NCI-H2171 (cell line): ENCODE results near the gene IFIT1B.
"Not testable (repeated sequence)": the region's sequence is repeated elsewhere in the genome, so short reads cannot be mapped to it uniquely, and the experiment has no call there.

Source experiments
- DNase-seq: peaks from one replicate; lab custom pipeline; 2025; lab: John Stamatoyannopoulos, UW

The IFIT1B gene

GRCh38 chr10:89348975-89349374 is 28.9 kb upstream of the IFIT1B start:
- no peak for DNase-seq

DNA sequence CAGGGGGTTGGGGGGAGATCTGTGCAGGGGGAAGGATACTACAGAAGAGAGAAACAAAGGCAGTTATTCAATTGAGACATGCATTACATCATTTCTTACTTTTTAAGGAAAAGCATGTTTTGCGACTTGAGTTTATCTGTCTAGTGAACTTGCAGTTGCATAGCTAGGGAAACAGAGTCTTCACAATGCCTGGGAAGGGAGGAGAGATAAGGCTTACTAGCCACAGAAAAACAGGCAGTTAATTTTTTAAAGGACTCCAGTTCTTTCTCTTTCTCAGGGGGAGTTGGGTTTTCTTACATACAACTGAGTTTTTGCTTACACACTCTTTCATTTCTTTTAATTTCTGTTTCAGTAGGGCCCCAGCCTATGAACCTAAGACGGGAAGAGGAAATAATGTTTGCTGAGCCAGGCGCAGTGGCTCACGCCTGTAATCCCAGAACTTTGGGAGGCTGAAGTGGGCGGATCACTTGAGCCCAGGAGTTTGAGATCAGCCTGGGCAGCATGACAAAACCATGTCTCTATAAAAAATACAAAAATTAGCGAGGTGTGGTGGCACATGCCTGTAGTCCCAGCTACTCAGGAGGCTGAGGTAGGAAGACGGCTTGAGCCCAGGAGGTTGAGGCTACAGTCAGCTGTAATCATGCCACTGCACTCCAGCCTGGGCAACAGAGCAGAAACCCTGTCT is 27.1 kb upstream of the IFIT1B start:
- not testable (repeated sequence) for DNase-seq

DNA sequence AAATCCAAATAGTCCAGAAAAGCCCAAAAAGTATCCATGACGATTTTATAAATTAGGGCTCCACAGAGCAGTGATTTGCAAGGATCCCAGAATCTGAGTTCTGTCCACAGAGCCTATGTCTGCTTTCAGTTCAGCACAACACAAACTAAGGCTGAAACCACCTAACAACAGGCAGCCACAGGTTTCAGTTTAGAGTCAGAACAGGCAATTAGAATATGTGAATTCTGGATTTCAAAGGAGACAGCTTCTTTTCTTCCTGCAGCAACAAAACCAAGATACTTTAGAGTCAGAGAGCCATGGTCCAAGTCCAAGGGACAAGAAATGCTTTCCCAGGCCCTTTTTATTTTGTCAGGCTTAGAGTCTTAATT is 26.5 kb upstream of the IFIT1B start:
- DNase-seq: no peak

DNA sequence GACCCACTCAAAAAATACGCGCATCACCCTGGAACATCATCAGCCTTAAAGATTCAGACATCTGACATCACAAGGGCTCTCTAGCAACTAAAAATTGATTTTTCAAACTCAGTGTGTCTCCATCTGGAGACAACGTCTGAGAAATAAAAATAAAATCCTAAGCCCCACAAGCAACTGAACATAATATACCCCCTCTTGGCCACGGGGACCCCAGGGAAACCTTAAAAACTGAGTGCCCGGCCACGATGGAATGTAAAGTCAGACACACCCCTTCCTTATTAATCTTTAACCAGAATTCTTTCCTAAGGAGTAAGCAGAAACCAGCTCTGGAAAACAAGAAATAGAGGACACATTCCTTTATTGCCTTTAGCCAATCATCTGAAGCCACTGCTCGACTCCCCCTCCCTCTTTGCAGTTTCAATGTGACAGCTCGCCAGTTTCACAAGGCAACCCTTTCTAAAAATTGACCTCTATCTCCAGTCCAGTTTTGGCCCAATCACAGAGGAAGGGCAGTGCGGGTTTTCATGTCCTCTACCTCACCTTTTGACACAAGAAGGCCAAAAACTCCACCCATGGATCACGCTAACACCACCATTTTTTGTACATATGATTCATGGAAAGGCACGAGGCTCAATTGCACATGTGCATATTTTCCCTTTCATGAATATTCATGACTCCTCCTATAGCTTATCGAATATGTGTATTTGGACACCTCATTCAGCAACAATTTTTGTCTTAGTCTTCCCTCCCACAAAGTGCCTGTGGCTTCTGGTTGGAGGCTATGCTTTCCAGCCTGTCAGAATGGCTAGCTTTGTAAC is 25.9 kb upstream of the IFIT1B start:
- DNase-seq: no peak

DNA sequence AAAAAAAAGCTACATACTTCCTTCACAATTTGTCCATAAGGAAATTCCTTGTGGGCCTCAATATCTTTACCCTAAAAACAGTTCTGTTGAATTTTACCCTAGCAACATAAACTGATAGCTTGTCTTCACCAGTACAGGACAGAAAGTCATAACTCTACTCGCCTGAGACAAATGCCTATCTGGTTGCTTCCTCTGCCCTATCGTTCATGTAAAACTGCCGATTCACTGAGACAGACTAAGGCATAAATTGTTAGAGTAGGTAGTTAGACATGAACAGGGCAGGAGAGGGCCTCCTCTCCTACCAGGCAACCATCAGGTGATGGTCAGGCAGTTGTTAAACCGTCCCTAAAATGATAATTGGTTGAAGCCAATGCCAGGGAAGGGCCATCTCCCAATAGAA is 25.1 kb upstream of the IFIT1B start:
- DNase-seq: no peak

DNA sequence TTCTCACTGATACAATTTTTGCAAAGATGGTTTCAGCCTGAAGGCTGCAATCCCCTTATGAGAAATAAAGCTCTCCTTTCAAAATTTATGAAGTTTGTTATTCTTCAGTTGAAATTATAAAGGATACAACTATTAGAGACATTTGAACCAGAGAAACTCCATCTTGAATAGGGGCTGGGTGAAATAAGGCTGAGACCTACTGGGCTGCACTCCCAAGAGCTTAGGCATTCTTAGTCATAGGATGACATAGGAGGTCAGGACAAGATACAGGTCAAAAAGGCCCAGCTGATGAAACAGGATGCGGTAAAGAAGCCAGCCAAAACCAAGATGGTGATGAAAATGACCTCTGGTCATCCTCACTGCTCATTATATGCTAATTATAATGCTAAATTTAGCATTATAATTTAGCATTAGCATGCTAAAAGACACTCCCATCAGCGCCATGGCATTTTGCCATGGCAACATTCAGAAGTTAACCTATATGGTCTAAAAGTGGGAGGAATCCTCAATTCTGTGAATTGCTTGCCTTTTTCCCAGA is 22.4 kb upstream of the IFIT1B start:
- no peak for DNase-seq

DNA sequence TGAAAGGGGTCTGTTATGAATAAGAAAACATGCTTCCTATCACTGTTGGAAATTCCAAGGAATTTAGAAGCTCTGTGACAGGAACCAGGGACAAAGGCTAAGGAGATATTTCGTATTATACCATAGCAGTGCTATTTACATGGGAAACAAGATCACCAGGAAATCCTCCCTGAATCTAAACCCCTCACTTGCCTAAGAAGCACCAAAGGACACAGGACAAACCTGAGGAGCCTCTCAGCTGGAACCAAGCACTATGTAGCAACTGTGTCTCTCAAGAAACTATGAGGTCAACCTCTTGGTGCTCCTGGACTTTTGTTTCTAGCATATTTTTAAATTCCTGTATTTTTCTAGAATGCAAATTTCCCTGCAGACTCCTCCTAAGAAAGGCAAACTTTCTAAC is 20.8 kb upstream of the IFIT1B start:
- no peak for DNase-seq

DNA sequence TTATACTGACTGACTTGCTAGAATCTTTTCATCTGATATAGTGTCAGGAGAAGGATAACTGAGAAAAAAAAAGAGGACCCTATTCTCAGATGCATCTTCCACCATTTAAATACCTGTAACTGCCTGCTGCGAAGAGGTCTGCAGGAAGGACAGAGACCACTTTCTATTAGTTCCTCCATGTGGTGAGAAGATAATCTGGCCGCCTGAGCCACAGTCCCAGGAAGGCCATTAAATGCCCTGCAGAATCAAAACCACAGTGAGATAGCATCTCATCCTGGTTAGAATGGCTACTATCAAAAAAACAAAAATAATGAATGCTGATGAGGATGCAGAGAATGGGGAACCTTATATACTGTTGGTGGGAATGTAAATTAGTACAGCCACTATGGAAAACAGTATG is 19.9 kb upstream of the IFIT1B start:
- no peak for DNase-seq

GRCh38 chr10:89360157-89360556 is 17.7 kb upstream of the IFIT1B start:
- DNase-seq: no peak

DNA sequence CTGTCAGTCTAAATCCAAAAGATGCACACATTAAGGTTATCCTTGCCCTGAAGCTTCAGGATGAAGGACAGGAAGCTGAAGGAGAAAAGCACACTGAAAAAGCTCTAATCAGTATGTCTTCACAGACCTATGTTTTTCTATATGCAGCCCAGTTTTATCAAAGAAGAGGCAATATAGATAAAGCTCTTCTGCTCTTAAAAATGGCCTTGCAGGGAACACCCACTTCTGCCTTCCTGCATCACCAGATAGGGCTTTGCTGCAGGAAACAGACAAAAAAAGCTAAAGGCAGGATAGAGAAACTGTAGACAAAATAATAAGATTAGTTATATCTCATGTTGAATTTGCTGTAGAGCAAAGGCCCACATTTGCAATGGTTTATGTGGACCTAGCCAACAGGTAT is 14.9 kb upstream of the IFIT1B start:
- no peak for DNase-seq

GRCh38 chr10:89363729-89364442 is 14.0 kb upstream of the IFIT1B start:
- DNase-seq: no peak

DNA sequence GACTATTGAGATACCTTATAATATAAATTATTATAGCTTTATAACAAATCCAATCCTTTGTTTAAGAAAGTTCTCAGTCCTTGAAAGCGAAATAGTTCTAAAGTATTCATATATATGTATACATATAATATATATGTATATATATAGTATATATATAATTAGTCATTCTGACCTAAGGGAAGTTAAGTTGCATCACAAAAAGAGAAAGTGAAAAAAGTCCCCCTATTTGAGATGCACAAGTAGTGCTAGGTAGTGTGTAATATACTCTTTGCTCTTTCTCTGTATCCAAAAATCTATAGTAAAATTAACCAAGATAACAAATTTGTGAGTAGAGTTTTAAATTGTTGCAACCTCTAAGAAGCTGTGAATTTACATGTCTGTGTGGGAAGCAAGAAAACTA is 13.3 kb upstream of the IFIT1B start:
- DNase-seq: no peak

DNA sequence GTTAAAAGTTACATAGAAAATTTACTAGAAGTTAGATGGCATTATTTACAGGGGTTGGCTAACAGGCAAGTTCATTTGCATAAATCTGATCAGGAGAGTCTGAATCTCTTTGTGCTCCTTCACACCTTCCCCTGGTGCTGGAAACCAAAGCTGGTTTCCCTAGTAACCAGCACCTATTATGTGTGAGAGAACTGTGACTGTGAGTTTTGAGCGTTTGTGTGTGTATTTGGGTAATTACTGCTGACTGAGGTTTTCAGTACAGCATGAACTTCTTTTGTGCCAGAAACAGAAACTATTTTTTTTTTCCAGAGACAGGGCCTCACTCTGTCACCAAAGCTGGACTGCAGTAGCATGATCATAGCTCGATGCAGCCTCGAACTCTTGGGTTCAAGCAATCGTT is 10.3 kb upstream of the IFIT1B start:
- no peak for DNase-seq

DNA sequence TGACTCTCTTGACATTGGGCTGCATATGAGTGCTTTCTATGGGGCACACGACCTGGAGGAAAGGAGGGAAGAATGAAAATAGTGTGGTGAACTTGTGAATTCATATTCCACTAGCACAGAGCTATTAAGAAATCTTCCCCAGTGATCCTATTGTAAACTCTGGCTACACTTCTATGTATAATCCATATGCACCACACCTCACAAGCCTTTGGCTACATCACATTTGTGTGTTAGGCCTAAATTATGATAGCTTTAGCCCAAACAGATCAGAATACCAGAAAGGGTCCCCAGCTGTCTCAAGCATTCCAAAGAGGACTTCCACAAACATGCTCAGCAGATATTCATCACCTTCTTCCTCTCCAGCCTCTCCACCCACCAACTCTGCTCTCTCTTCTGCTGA is 9.7 kb upstream of the IFIT1B start:
- no peak for DNase-seq

GRCh38 chr10:89369156-89370105 is 8.4 kb upstream of the IFIT1B start:
- no peak for DNase-seq

DNA sequence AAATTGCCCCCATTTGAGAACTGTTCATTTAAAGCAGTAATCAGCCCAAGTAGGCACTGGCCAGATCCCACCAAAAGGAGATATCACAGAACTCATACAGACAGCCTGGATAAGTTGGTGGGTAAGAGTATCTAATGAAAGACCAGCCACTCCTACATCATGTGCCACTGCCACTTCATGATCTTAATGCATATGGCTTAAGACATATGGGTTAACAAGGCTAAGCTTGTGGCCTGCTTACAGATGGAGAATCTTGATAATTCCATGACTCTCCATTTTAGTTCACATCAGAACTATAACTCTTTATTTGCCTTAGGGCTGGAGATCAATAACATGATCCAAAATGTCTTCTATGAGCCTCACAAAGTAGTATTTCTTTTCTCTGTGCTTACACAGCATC is 6.8 kb upstream of the IFIT1B start:
- no peak for DNase-seq

GRCh38 chr10:89371987-89372386 is 5.9 kb upstream of the IFIT1B start:
- no peak for DNase-seq

GRCh38 chr10:89373916-89374711 is 3.7 kb upstream of the IFIT1B start:
- DNase-seq: no peak

GRCh38 chr10:89374713-89375141 is 3.1 kb upstream of the IFIT1B start:
- no peak for DNase-seq

DNA sequence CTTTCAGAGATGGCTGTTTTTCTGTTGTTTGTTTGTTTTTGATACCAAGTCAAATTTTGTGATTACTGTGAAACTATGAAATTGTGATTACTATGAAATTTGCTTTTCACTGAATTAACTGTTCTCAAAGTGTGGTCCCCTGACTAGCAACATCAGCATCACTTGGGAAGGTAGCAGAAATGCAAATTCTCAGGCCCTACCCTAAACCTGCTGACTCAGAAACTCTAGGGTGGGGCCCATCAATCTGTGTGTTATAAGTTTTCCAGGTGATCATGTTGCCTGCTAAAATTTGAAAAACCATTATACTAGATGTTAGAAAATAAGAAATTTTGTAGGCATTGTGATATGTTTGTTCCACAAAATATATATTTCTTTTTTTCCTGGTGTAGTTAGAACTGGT is 1.2 kb downstream of the IFIT1B start:
- DNase-seq: no peak

DNA sequence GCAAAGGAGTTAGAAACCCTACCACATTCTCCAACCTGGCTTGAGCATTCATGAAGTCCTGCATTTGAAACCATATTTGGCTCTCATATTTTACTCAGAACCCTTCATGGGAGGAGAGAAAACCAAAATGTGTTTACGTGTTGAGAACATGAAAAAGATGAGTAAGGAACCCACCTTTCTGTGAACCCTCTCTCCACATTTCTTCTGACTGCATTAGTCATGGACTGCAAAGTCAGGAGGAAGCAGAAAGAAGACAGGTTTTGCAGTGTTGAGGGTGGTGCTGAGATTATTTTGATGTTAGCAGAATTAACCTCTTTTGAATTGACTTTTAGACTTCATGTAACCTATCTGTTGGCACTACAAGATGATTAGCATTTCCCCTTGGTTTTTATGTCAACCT is 4.9 kb downstream of the IFIT1B start:
- no peak for DNase-seq
